Panc1 (cell line): ENCODE data around the gene CADPS2. TPM values are rescaled to one million over a fixed set of nuclear protein-coding genes. Genes with fewer than 3 reads are reported as not detected.

Source experiments
- ATAC-seq: fragments of 200-7000 bp; cut with Tn5 transposase; 2 replicates; pipeline ENCODE4 v1.9.1; 2020; ENCODE audit warnings: mild to moderate bottlenecking, moderate library complexity
- BruUV-seq: library from RNA; stranded (reverse); fragments of 400-500 nt; replicated peaks from 2 replicates; lab custom pipeline; 2021; lab: Mats Ljungman, UMichigan
- CTCF ChIA-PET: fragments of 300-600 bp; sonication (Branson Sonifier 250); formaldehyde crosslinking; loops from one replicate; lab custom pipeline; 2022; ENCODE audit warnings: antibody characterized with exemption; lab: Charles Lee
- POLR2A ChIA-PET: fragments of 300-600 bp; sonication (Branson Sonifier 250); formaldehyde crosslinking; loops from one replicate; lab custom pipeline; 2022; ENCODE audit warnings: antibody characterized with exemption; lab: Charles Lee
- DNase-seq: peaks from one replicate; pipeline ENCODE4 v3.0.0-alpha.2; 2010; ENCODE audit warnings: low read depth, low spot score
- H3K27ac ChIP-seq: 2 replicates; pipeline ENCODE4 v1.5.1; 2011; ENCODE audit warnings: mild to moderate bottlenecking, low read length, inconsistent platforms
- H3K27me3 ChIP-seq: fragments of 200-500 bp; sonication (Bioruptor generic); 2 replicates; pipeline ENCODE4 v1.6.0; 2014; ENCODE audit warnings: low read length, inconsistent platforms; ENCODE audit not compliant: control insufficient read depth, insufficient read depth
- H3K36me3 ChIP-seq: fragments of 200-500 bp; sonication (Bioruptor generic); 2 replicates; pipeline ENCODE4 v1.5.1; 2014; ENCODE audit warnings: inconsistent platforms, mild to moderate bottlenecking, low read length, moderate library complexity; ENCODE audit not compliant: control insufficient read depth, insufficient read depth
- H3K4me1 ChIP-seq: 2 replicates; pipeline ENCODE4 v1.5.1; 2011; ENCODE audit warnings: inconsistent platforms, mild to moderate bottlenecking, low read length, moderate library complexity; ENCODE audit not compliant: control insufficient read depth, insufficient read depth
- H3K4me3 ChIP-seq, 2 experiments: 2 replicates each; pipeline ENCODE4 v1.5.1; 2011 to 2012; ENCODE audit warnings: low read depth in 2 of 2, low read length in 2 of 2, mild to moderate bottlenecking in 2 of 2, inconsistent platforms in 1 of 2, moderate library complexity in 1 of 2
- H3K9me3 ChIP-seq: fragments of 200-500 bp; sonication (Bioruptor generic); 2 replicates; pipeline ENCODE4 v1.5.1; 2014; ENCODE audit warnings: low read depth, mild to moderate bottlenecking, inconsistent platforms, low read length, moderate library complexity; ENCODE audit not compliant: control insufficient read depth, insufficient read depth
- POLR2AphosphoS5 ChIP-seq: IDR thresholded peaks from 2 replicates; pipeline ENCODE4 v1.6.1; 2012; ENCODE audit warnings: mild to moderate bottlenecking, low read depth, low read length, moderate library complexity
- SIN3A ChIP-seq: IDR thresholded peaks from 2 replicates; pipeline ENCODE4 v1.6.1; 2012; ENCODE audit warnings: low read depth, mild to moderate bottlenecking, low read length, moderate library complexity, borderline replicate concordance; ENCODE audit not compliant: insufficient read depth
- TCF7L2 ChIP-seq: IDR thresholded peaks from 2 replicates; pipeline ENCODE4 v1.6.1; 2011; ENCODE audit warnings: mild to moderate bottlenecking, low read depth, low read length, inconsistent platforms
- in situ Hi-C: cut with HindIII; loops from 2 replicates; pipeline ENCODE4 v1.10.0; 2016; ENCODE audit warnings: low sequenced_read_pairs, low pct_unique_long_range_greater_than_20kb
- intact Hi-C: fragments of 100-400 bp; cut with micrococcal nuclease; formaldehyde crosslinking; loops from one replicate; pipeline ENCODE4 v1.10.0; 2022; ENCODE audit not compliant: unreplicated experiment
- total RNA-seq: library from RNA; stranded (reverse); gene quantifications from one replicate; pipeline ENCODE4 v1.2.1, GENCODE V29; 2021; ENCODE audit not compliant: unreplicated experiment
- TF ChIP-seq, protein P1 (sequence below), 2 experiments: IDR thresholded peaks; 2 replicates each; pipeline ENCODE4 v1.6.1; 2011 to 2012; ENCODE audit warnings: low read depth in 2 of 2, control low read depth in 1 of 2, low read length in 1 of 2, mild to moderate bottlenecking in 1 of 2, moderate library complexity in 1 of 2; ENCODE audit not compliant: insufficient read depth in 1 of 2
- TF ChIP-seq, protein P2 (sequence below): fragments of 450-650 bp; IDR thresholded peaks from 2 replicates; pipeline ENCODE4 v1.5.1; 2017; ENCODE audit warnings: mild to moderate bottlenecking

Gene CADPS2
- total RNA-seq, 1 experiment from 2014 or later, result 1.6 TPM

DNA sequence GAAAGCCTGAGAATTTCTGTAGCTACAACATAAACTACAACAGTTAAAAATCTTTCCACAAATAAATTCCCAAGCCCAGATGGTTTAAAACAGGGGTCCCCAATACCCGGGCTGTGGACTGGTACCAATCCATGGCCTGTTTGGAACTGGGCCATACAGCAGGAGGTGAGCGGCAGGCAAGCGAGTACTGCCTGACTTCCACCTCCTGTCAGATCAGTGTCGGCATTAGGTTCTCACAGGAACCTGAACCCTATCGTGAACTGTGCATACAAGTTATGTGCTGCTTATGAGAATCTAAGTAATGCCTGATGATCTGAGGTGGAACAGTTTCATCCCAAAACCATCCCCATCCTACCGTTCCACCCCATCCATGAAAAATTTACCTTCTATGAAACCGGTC, 421.0 kb downstream of the CADPS2 start:
- H3K9me3 ChIP-seq, result no peaks in the 10 kb centered on the region
- in situ Hi-C loops, result no loop called here
- no peak for TF ChIP-seq POLR2AphosphoS5
- no peak for TF ChIP-seq TCF7L2
- TF ChIP-seq, protein P1, sequence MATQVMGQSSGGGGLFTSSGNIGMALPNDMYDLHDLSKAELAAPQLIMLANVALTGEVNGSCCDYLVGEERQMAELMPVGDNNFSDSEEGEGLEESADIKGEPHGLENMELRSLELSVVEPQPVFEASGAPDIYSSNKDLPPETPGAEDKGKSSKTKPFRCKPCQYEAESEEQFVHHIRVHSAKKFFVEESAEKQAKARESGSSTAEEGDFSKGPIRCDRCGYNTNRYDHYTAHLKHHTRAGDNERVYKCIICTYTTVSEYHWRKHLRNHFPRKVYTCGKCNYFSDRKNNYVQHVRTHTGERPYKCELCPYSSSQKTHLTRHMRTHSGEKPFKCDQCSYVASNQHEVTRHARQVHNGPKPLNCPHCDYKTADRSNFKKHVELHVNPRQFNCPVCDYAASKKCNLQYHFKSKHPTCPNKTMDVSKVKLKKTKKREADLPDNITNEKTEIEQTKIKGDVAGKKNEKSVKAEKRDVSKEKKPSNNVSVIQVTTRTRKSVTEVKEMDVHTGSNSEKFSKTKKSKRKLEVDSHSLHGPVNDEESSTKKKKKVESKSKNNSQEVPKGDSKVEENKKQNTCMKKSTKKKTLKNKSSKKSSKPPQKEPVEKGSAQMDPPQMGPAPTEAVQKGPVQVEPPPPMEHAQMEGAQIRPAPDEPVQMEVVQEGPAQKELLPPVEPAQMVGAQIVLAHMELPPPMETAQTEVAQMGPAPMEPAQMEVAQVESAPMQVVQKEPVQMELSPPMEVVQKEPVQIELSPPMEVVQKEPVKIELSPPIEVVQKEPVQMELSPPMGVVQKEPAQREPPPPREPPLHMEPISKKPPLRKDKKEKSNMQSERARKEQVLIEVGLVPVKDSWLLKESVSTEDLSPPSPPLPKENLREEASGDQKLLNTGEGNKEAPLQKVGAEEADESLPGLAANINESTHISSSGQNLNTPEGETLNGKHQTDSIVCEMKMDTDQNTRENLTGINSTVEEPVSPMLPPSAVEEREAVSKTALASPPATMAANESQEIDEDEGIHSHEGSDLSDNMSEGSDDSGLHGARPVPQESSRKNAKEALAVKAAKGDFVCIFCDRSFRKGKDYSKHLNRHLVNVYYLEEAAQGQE (IDR thresholded peaks at IDR 0.05; ENCODE audit: insufficient read depth in 1 of 2, low read depth in 2 of 2, low read length in 1 of 2), result no peak
- TF ChIP-seq, protein P2, sequence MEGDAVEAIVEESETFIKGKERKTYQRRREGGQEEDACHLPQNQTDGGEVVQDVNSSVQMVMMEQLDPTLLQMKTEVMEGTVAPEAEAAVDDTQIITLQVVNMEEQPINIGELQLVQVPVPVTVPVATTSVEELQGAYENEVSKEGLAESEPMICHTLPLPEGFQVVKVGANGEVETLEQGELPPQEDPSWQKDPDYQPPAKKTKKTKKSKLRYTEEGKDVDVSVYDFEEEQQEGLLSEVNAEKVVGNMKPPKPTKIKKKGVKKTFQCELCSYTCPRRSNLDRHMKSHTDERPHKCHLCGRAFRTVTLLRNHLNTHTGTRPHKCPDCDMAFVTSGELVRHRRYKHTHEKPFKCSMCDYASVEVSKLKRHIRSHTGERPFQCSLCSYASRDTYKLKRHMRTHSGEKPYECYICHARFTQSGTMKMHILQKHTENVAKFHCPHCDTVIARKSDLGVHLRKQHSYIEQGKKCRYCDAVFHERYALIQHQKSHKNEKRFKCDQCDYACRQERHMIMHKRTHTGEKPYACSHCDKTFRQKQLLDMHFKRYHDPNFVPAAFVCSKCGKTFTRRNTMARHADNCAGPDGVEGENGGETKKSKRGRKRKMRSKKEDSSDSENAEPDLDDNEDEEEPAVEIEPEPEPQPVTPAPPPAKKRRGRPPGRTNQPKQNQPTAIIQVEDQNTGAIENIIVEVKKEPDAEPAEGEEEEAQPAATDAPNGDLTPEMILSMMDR, result no peak
- TF ChIP-seq SIN3A, result no peak
- no peaks in the 10 kb centered on the region for H3K27me3 ChIP-seq
- no peaks in the 10 kb centered on the region for H3K36me3 ChIP-seq
- POLR2A ChIA-PET, result no interaction called here
- intact Hi-C loops, result no loop called here
- H3K4me1 ChIP-seq, result no peaks in the 10 kb centered on the region
- no peak overlapping the region for H3K4me3 ChIP-seq
- H3K27ac ChIP-seq, result no peak overlapping the region
- DNase-seq (no peak), ATAC-seq (no peak)
- BruUV-seq, result no TSS peak
- CTCF ChIA-PET, result no interaction called here

DNA sequence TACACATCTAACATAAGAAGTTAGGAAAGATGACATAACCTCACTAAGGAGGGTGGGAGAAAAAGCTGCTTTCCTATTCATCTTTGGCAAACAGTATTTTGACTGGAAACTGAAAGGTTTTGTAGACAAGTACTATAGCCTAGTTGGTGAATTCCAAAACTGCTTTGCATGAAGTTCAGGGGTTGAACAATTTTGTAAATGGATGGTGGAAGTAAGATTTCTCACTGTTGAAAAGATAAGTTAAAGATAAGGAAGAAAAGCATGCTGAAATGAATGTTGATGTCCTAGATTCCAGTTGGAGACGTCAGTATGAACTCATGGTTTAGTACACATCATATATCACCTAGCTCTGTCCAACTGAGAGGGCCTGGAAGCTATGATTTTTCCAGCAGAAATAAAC, 422.6 kb downstream of the CADPS2 start:
- TF ChIP-seq, protein P1 (IDR thresholded peaks at IDR 0.05; ENCODE audit: insufficient read depth in 1 of 2, low read depth in 2 of 2, low read length in 1 of 2), result no peak
- TF ChIP-seq POLR2AphosphoS5 (no peak), SIN3A (no peak)
- intact Hi-C loops, result no loop called here
- Histone ChIP-seq H3K4me3 (no peak overlapping the region), H3K27me3 (no peaks in the 10 kb centered on the region), H3K4me1 (no peaks in the 10 kb centered on the region), H3K27ac (no peak overlapping the region), H3K36me3 (no peaks in the 10 kb centered on the region), H3K9me3 (no peaks in the 10 kb centered on the region)
- in situ Hi-C loops, result no loop called here
- DNase-seq (no peak), ATAC-seq (no peak)
- POLR2A ChIA-PET, result no interaction called here
- no TSS peak for BruUV-seq
- CTCF ChIA-PET, result no interaction called here
